WTC11 (cell line): ENCODE data around the gene THSD7B.

Source experiments
- CREB1 ChIP-seq: sonication (generic); formaldehyde crosslinking; IDR thresholded peaks from 2 replicates; pipeline ENCODE4 v1.8.0; 2023; ENCODE audit warnings: mild to moderate bottlenecking, missing genetic modification reagents
- CTCF ChIP-seq: fragments of 200-600 bp; IDR thresholded peaks from 2 replicates; pipeline ENCODE4 v1.8.0; 2022; ENCODE audit warnings: antibody characterized with exemption
- KAT7 ChIP-seq: sonication (generic); formaldehyde crosslinking; IDR thresholded peaks from 2 replicates; pipeline ENCODE4 v1.8.1; 2023; ENCODE audit warnings: missing genetic modification reagents, mild to moderate bottlenecking, borderline replicate concordance
- USF2 ChIP-seq: sonication (generic); formaldehyde crosslinking; IDR thresholded peaks from 2 replicates; pipeline ENCODE4 v1.8.1; 2023; ENCODE audit warnings: mild to moderate bottlenecking, missing genetic modification reagents, moderate library complexity
- ZNF121 ChIP-seq: sonication (generic); formaldehyde crosslinking; IDR thresholded peaks from 2 replicates; pipeline ENCODE4 v1.8.0; 2023; ENCODE audit warnings: missing genetic modification reagents
- ZNF512 ChIP-seq: sonication (generic); formaldehyde crosslinking; IDR thresholded peaks from 2 replicates; pipeline ENCODE4 v1.8.1; 2022; ENCODE audit warnings: missing genetic modification reagents, borderline replicate concordance

- TF ChIP-seq ZNF121 (CRISPR knock-in tag) (no peak), USF2 (CRISPR knock-in tag) (no peak), CREB1 (no peak), CTCF (no peak), KAT7 (CRISPR knock-in tag) (no peak), ZNF512 (no peak)
Observed at GRCh38 chr2:137175246-137175645, 409.9 kb downstream of the THSD7B start.
